ENCODE results near the gene PSENEN.

PSENEN gene

DNA sequence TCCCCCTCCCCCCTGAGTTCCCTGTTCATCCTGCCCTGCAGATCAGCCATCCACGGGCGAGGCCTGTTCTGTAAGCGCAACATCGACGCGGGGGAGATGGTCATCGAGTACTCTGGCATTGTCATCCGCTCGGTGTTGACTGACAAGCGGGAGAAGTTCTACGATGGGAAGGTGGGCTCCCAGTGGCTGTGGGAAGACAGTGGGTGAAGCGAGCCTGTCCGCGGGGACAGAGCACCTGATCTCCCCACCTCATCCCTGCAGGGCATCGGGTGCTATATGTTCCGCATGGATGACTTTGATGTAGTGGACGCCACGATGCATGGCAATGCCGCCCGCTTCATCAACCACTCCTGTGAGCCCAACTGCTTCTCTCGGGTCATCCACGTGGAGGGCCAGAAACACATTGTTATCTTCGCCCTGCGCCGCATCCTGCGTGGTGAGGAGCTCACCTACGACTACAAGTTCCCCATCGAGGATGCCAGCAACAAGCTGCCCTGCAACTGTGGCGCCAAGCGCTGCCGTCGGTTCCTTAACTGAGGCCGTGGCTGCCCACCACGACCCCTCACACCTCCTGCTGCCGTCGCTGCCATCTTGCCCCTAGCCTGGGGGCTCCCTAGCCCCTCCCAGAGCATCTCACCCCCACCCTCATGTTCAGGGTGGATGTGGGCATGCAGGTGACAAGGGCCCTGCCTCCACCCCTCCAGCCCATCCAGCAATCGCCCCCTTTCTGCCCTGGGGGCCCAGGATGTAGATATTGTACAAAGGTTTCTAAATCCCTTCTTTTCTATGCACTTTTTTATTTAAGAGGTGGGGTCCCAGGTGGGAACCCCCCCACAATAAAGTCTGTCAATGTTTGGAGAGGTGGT is 7.2 kb upstream of the PSENEN start:
- TF ChIP-seq, protein P1, sequence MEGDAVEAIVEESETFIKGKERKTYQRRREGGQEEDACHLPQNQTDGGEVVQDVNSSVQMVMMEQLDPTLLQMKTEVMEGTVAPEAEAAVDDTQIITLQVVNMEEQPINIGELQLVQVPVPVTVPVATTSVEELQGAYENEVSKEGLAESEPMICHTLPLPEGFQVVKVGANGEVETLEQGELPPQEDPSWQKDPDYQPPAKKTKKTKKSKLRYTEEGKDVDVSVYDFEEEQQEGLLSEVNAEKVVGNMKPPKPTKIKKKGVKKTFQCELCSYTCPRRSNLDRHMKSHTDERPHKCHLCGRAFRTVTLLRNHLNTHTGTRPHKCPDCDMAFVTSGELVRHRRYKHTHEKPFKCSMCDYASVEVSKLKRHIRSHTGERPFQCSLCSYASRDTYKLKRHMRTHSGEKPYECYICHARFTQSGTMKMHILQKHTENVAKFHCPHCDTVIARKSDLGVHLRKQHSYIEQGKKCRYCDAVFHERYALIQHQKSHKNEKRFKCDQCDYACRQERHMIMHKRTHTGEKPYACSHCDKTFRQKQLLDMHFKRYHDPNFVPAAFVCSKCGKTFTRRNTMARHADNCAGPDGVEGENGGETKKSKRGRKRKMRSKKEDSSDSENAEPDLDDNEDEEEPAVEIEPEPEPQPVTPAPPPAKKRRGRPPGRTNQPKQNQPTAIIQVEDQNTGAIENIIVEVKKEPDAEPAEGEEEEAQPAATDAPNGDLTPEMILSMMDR (IDR thresholded peaks at IDR 0.05; ENCODE audit: borderline replicate concordance, control extremely low read depth, extremely low read depth, insufficient read depth, missing control alignments): no peak
- in situ Hi-C loops (cut with MboI; ENCODE audit: low sequenced_read_pairs, unreplicated experiment): no loop called here
- DNase-seq (ENCODE audit: low spot score): no peak

DNA sequence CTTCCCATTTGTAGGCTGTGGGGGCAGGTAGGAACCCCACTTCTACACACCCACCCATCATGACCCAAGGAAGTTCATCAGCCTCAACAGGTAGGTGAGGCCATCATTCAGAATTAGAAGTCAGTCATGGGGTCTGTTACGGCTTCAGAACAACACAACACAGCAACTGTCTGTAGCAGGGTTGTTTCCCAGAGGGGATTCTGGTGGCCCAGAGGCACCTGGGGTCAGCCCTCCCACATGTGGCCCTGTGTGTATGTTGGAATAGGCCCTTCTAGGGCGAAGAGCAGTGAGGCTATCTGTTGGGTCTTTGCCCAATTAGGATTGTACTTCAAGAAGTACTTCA is 6.6 kb upstream of the PSENEN start:
- in situ Hi-C loops (cut with MboI; ENCODE audit: low sequenced_read_pairs, unreplicated experiment): no loop called here
- DNase-seq (ENCODE audit: low spot score): no peak
- TF ChIP-seq, protein P1 (IDR thresholded peaks at IDR 0.05; ENCODE audit: borderline replicate concordance, control extremely low read depth, extremely low read depth, insufficient read depth, missing control alignments): no peak

DNA sequence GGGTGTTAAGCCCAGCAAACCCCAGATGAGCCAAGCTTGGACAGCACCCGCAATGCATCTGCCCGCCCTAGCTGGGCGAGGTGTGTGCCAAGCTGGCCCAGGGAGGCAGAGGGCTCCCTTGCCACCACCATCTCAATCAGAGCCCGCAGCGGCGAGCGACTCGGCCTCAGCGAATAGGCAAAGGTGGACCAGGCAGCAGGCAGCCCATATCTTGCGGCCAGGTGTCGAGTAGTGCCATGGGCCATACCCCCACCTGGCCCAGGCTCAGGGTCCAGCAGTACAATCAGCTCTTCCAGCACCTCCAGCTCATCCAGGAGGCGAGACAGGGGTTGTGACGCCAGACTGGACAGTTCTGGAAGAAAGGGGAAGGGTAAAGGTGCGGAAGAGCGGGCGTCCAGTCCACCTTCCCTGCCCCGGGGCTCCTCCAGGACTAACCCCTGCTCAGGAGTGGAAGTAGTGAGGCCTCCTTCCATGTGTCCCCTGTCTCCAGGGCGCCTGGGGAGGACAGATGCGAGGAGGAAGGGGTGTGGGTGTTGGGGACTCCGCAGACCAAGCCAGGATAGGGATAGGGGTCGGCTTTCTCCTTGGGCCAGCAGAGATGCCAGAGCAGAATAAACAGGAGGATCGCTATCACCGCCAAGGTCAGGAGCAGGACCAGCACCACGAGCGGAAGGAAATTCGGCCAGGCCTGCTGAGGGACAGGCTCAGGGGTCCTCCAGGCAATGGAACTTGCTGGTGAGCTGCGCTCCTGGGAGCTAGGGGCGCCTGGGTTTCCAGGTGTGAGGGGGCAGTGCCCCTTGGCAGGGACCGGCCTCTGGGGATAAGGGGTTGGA is 6.0 kb upstream of the PSENEN start:
- in situ Hi-C loops (cut with MboI; ENCODE audit: low sequenced_read_pairs, unreplicated experiment): no loop called here
- DNase-seq (ENCODE audit: low spot score): no peak
- TF ChIP-seq, protein P1 (IDR thresholded peaks at IDR 0.05; ENCODE audit: borderline replicate concordance, control extremely low read depth, extremely low read depth, insufficient read depth, missing control alignments): no peak

DNA sequence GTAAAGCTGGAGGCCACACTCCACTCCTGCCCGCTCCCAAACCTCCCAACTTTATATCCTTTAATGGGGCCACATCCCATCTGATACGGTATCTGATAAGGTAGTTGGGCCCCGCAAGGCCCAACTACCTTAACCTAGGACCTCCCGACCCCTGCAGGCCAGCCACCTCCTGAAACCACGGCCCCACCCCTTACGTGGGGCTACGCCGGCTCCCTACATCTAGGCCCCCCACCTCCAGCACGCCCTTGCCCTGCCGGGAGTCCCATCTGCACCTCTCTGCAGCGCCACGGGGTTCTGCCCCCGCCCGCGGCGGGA is 5.4 kb upstream of the PSENEN start:
- in situ Hi-C loops (cut with MboI; ENCODE audit: low sequenced_read_pairs, unreplicated experiment): no loop called here
- TF ChIP-seq, protein P1 (IDR thresholded peaks at IDR 0.05; ENCODE audit: borderline replicate concordance, control extremely low read depth, extremely low read depth, insufficient read depth, missing control alignments): no peak
- DNase-seq (ENCODE audit: low spot score): no peak

DNA sequence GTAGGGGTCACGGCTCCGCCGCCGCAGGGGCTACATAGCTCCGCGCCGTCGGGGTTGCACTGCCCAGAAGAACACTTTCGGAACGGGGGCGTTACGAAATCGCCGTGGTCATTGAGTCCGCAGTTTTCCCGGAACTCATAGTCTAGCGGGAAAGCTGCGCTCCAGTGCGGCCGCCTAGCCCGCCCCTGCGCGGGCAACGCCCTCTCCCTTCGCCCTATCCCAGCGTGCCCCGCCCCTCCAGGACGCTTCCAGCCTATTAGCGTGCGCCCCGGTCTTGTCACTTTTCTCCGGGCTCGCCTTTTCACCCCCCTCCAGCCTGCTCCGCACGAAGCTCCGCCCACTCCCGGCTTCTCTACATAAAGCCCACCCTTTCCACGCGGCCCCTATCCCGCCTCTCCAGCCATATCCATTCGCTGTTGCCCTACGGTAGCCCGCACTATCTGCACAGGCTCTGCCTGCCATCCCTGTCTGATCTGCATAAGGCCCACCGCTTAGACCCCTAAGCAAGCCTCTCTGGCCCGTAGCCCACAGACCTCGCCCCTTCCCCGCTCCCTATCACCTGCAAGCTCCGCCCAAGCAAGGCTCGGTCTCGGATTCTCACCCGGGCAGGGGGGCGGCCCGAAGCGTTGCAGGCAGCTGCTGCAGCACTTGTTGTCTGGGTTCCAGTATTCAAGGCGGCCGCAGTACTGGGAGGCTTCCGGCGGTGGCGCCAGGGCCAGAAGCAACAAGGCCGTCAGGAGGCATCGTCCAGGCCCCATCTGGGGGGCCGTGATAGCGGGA is 4.8 kb upstream of the PSENEN start:
- DNase-seq (ENCODE audit: low spot score): peak; percentile 99
- TF ChIP-seq, protein P1 (IDR thresholded peaks at IDR 0.05; ENCODE audit: borderline replicate concordance, control extremely low read depth, extremely low read depth, insufficient read depth, missing control alignments): peak; percentile 8
- in situ Hi-C loops (cut with MboI; ENCODE audit: low sequenced_read_pairs, unreplicated experiment): no loop called here

DNA sequence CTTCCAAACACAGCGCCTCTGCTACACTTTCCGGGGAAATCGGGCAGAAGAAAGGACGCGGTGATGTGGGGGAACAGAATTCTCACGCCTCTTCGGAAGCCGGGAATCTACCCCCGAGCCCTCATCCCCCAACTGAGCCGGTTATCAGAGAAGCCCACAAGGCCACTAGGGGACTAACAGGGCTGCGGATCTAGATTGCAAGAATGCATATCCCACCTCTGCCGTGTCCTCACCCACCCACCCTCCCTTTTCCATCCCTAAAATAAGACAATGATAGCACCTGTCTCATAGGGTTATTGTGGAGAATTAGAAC is 4.3 kb upstream of the PSENEN start:
- no peak for DNase-seq (ENCODE audit: low spot score)
- in situ Hi-C loops (cut with MboI; ENCODE audit: low sequenced_read_pairs, unreplicated experiment): no loop called here
- TF ChIP-seq, protein P1 (IDR thresholded peaks at IDR 0.05; ENCODE audit: borderline replicate concordance, control extremely low read depth, extremely low read depth, insufficient read depth, missing control alignments): no peak
